ENCODE results near the gene CAMTA1. TPM values are rescaled to one million over a fixed set of nuclear protein-coding genes. Genes with fewer than 3 reads are reported as not detected.

Gene CAMTA1
- total RNA-seq, 1 donor from 2014 or later: 166 TPM

- no peak for DNase-seq
- ATAC-seq: no peak
- intact Hi-C loops (cut with micrococcal nuclease): no loop called here
Observed at GRCh38 chr1:7063981-7064380, 278.7 kb downstream of the CAMTA1 start.

GRCh38 chr1:7068552-7068951 lies 283.3 kb downstream of the CAMTA1 start:
- DNase-seq (no peak), ATAC-seq (no peak)
- intact Hi-C loops (cut with micrococcal nuclease): no loop called here

- intact Hi-C loops (cut with micrococcal nuclease): loop anchor here (5.0 kb wide), 1 partner anchor 278 kb away; no protein-coding TSS in a partner anchor
- ATAC-seq (peak; percentile 26), DNase-seq (no peak)
Observed at GRCh38 chr1:7069931-7070330, 284.7 kb downstream of the CAMTA1 start.

- intact Hi-C loops (cut with micrococcal nuclease): loop anchor here (5.0 kb wide), 1 partner anchor 278 kb away; no protein-coding TSS in a partner anchor
- peak; percentile 85 for ATAC-seq
- peak; percentile 53 for DNase-seq
Observed at GRCh38 chr1:7070389-7071029, 285.3 kb downstream of the CAMTA1 start.

GRCh38 chr1:7076117-7076516 lies 290.9 kb downstream of the CAMTA1 start:
- intact Hi-C loops (cut with micrococcal nuclease): no loop called here
- DNase-seq: no peak
- no peak for ATAC-seq

- ATAC-seq: no peak
- intact Hi-C loops (cut with micrococcal nuclease): no loop called here
- DNase-seq: no peak
Observed at GRCh38 chr1:7076572-7076971, 291.3 kb downstream of the CAMTA1 start.

GRCh38 chr1:7077136-7077535 lies 291.9 kb downstream of the CAMTA1 start:
- intact Hi-C loops (cut with micrococcal nuclease): no loop called here
- ATAC-seq (no peak), DNase-seq (no peak)

- ATAC-seq (no peak), DNase-seq (no peak)
- intact Hi-C loops (cut with micrococcal nuclease): no loop called here
Observed at GRCh38 chr1:7077970-7078369, 292.7 kb downstream of the CAMTA1 start.

- intact Hi-C loops (cut with micrococcal nuclease): no loop called here
Observed at GRCh38 chr1:7079637-7080036, 294.4 kb downstream of the CAMTA1 start.

GRCh38 chr1:7084232-7084894 lies 299.1 kb downstream of the CAMTA1 start:
- intact Hi-C loops (cut with micrococcal nuclease): no loop called here
- DNase-seq (no peak), ATAC-seq (no peak)

More at GRCh38 chr1:7079637-7080036, 294.4 kb downstream of the CAMTA1 start:
- DNase-seq: no peak
- ATAC-seq: no peak

GRCh38 chr1:7085521-7085920 lies 300.3 kb downstream of the CAMTA1 start:
- intact Hi-C loops (cut with micrococcal nuclease): no loop called here
- ATAC-seq (no peak), DNase-seq (no peak)

GRCh38 chr1:7086106-7086505 lies 300.9 kb downstream of the CAMTA1 start:
- no peak for ATAC-seq
- no peak for DNase-seq
- intact Hi-C loops (cut with micrococcal nuclease): no loop called here

- ATAC-seq (no peak), DNase-seq (no peak)
- intact Hi-C loops (cut with micrococcal nuclease): no loop called here
Observed at GRCh38 chr1:7087888-7088287, 302.6 kb downstream of the CAMTA1 start.

- ATAC-seq: no peak
- DNase-seq: no peak
- intact Hi-C loops (cut with micrococcal nuclease): no loop called here
Observed at GRCh38 chr1:7089497-7089896, 304.2 kb downstream of the CAMTA1 start.

- no peak for ATAC-seq
- intact Hi-C loops (cut with micrococcal nuclease): no loop called here
Observed at GRCh38 chr1:7093297-7093696, 308.0 kb downstream of the CAMTA1 start.

GRCh38 chr1:7094086-7094485 lies 308.8 kb downstream of the CAMTA1 start:
- DNase-seq (no peak), ATAC-seq (no peak)
- intact Hi-C loops (cut with micrococcal nuclease): no loop called here

More at GRCh38 chr1:7093297-7093696, 308.0 kb downstream of the CAMTA1 start:
- no peak for DNase-seq

- no peak for ATAC-seq
- DNase-seq: no peak
- intact Hi-C loops (cut with micrococcal nuclease): no loop called here
Observed at GRCh38 chr1:7094509-7094908, 309.3 kb downstream of the CAMTA1 start.

- ATAC-seq: no peak
- intact Hi-C loops (cut with micrococcal nuclease): no loop called here
- DNase-seq: no peak
Observed at GRCh38 chr1:7095343-7095964, 310.2 kb downstream of the CAMTA1 start.

GRCh38 chr1:7097938-7098592 lies 312.8 kb downstream of the CAMTA1 start:
- DNase-seq (no peak), ATAC-seq (no peak)
- intact Hi-C loops (cut with micrococcal nuclease): no loop called here

- DNase-seq: no peak
- ATAC-seq: no peak
- intact Hi-C loops (cut with micrococcal nuclease): no loop called here
Observed at GRCh38 chr1:7098641-7099040, 313.4 kb downstream of the CAMTA1 start.
